Esophagus muscularis mucosa (tissue), 4 donors: ENCODE results near the gene KCTD16. TPM values are rescaled to one million over a fixed set of nuclear protein-coding genes. Genes with fewer than 3 reads are reported as not detected.

Experiments used
- DNase-seq: peaks from one replicate; pipeline ENCODE4 v3.0.0-alpha.2; 2017; ENCODE audit errors: extremely low spot score
- H3K27ac ChIP-seq, 4 donors: fragments of 200-600 bp; sonication (generic); replicated peaks in 1 of 4; 1 replicate in 3 of 4; 2 replicates in 1 of 4; pipeline ENCODE4 v1.5.1; 2016 to 2019; ENCODE audit warnings: mild to moderate bottlenecking in 1 of 4
- H3K27me3 ChIP-seq, 4 donors: fragments of 200-600 bp; sonication (generic); one replicate each; pipeline versions ENCODE4 v1.5.1 to v1.6.0; 2016 to 2019
- H3K36me3 ChIP-seq, 4 donors: fragments of 200-600 bp; sonication (generic); one replicate each; pipeline ENCODE4 v1.5.1; 2016 to 2019
- H3K4me1 ChIP-seq, 4 donors: fragments of 200-600 bp; sonication (generic); one replicate each; pipeline ENCODE4 v1.5.1; 2016 to 2019
- H3K4me3 ChIP-seq, 4 donors: fragments of 200-600 bp; sonication (generic); 1 replicate in 2 of 4; 2 replicates in 2 of 4; pipeline ENCODE4 v1.5.1; 2016 to 2019; ENCODE audit warnings: mild to moderate bottlenecking in 4 of 4, moderate library complexity in 1 of 4
- H3K9me3 ChIP-seq, 4 donors: fragments of 200-600 bp; sonication (generic); 1 replicate in 3 of 4; 2 replicates in 1 of 4; pipeline ENCODE4 v1.5.1; 2016 to 2019
- CTCF ChIP-seq, 3 experiments: fragments of 200-600 bp in 2 of 3; fragments of 450-650 bp in 1 of 3; sonication (generic) in 2 of 3; IDR thresholded peaks; one replicate each; pipeline ENCODE4 v1.5.1; 2017 to 2019; ENCODE audit warnings: antibody characterized with exemption in 3 of 3, mild to moderate bottlenecking in 2 of 3, moderate library complexity in 1 of 3
- EP300 ChIP-seq: sonication (generic); formaldehyde crosslinking; IDR thresholded peaks from one replicate; pipeline ENCODE4 v1.6.1; 2017; ENCODE audit warnings: antibody characterized with exemption
- POLR2A ChIP-seq: fragments of 450-650 bp; IDR thresholded peaks from one replicate; pipeline ENCODE4 v1.6.1; 2017; ENCODE audit warnings: antibody characterized with exemption, moderate library complexity, mild to moderate bottlenecking, low read depth
- POLR2AphosphoS5 ChIP-seq, 2 donors: sonication (generic); formaldehyde crosslinking; IDR thresholded peaks; one replicate each; pipeline ENCODE4 v1.6.1; 2017; ENCODE audit warnings: antibody characterized with exemption in 2 of 2
- WGBS: methylation state at CpG from one replicate; pipeline ENCODE4 v1.1.5; 2018; 5-methylcytosine and 5-hydroxymethylcytosine counted together
- intact Hi-C: fragments of 100-400 bp; cut with DNase I; formaldehyde crosslinking; loops from one replicate; pipeline ENCODE4 v1.15.1; 2023
- total RNA-seq, 4 donors: library from RNA; depleted of rRNA; stranded (reverse); fragments of >200 nt; gene quantifications; one replicate each; pipeline versions ENCODE4 v1.1.0 to v1.2.1, GENCODE V29; 2016

Gene KCTD16
- total RNA-seq, 4 donors from 2014 or later = under 0.01 to 0.11 (median under 0.01) TPM; not detected in 1

- no peaks in the 10 kb centered on the region for H3K4me1 ChIP-seq
- H3K27ac ChIP-seq = no peak overlapping the region
- intact Hi-C loops = no loop called here
- DNase-seq = no peak
- no peak overlapping the region for H3K4me3 ChIP-seq
- H3K9me3 ChIP-seq = peaks cover 0 to 10% (median 0%) of the 10 kb centered on the region in 4 donors
- peaks cover 0 to 12% (median 0%) of the 10 kb centered on the region in 4 donors for H3K27me3 ChIP-seq
- 44% methylated on average over 1 of the region's 1 CpG for WGBS
- H3K36me3 ChIP-seq = no peaks in the 10 kb centered on the region
- TF ChIP-seq POLR2A = no peak
These were observed 316.5 kb downstream of the KCTD16 start for GRCh38 chr5:144487207-144487606.

- Histone ChIP-seq H3K4me1 (no peaks in the 10 kb centered on the region), H3K4me3 (no peak overlapping the region), H3K9me3 (peaks cover 0 to 11% (median 0%) of the 10 kb centered on the region in 4 donors), H3K27me3 (peaks cover 0 to 12% (median 0%) of the 10 kb centered on the region in 4 donors), H3K36me3 (no peaks in the 10 kb centered on the region), H3K27ac (no peak overlapping the region)
- no peak for TF ChIP-seq POLR2AphosphoS5 (IDR thresholded peaks at IDR 0.05)
- no peak for TF ChIP-seq EP300
- TF ChIP-seq CTCF (IDR thresholded peaks at IDR 0.05) = no peak
- TF ChIP-seq POLR2A = no peak
- DNase-seq = no peak
- intact Hi-C loops = no loop called here
These were observed 317.1 kb downstream of the KCTD16 start for GRCh38 chr5:144487761-144488160.

GRCh38 chr5:144503123-144503522 is 332.4 kb downstream of the KCTD16 start:
- no peaks in the 10 kb centered on the region for H3K4me1 ChIP-seq
- no peaks in the 10 kb centered on the region for H3K36me3 ChIP-seq
- no peaks in the 10 kb centered on the region for H3K9me3 ChIP-seq
- no peak for DNase-seq
- no peak overlapping the region for H3K4me3 ChIP-seq
- H3K27me3 ChIP-seq = no peaks in the 10 kb centered on the region
- TF ChIP-seq POLR2AphosphoS5 (IDR thresholded peaks at IDR 0.05) = no peak
- no peak for TF ChIP-seq POLR2A
- TF ChIP-seq EP300 = no peak
- no peak for TF ChIP-seq CTCF (IDR thresholded peaks at IDR 0.05)
- WGBS = 90% methylated on average over 2 of the region's 2 CpGs
- intact Hi-C loops = no loop called here
- H3K27ac ChIP-seq = no peak overlapping the region

- intact Hi-C loops = no loop called here
- Histone ChIP-seq H3K27me3 (no peaks in the 10 kb centered on the region), H3K36me3 (no peaks in the 10 kb centered on the region), H3K27ac (no peak overlapping the region), H3K4me3 (no peak overlapping the region), H3K4me1 (no peaks in the 10 kb centered on the region), H3K9me3 (no peaks in the 10 kb centered on the region)
- no peak for DNase-seq
- TF ChIP-seq POLR2AphosphoS5 (IDR thresholded peaks at IDR 0.05) (no peak), EP300 (no peak), POLR2A (no peak), CTCF (IDR thresholded peaks at IDR 0.05) (no peak)
- WGBS = 50% methylated on average over 5 of the region's 5 CpGs
These were observed 334.4 kb downstream of the KCTD16 start for GRCh38 chr5:144504929-144505577.

- intact Hi-C loops = no loop called here
These were observed 340.3 kb downstream of the KCTD16 start for GRCh38 chr5:144510845-144511579.

More at GRCh38 chr5:144510845-144511579, 340.3 kb downstream of the KCTD16 start:
- no peaks in the 10 kb centered on the region for H3K9me3 ChIP-seq
- WGBS = 11% methylated on average over 6 of the region's 10 CpGs
- TF ChIP-seq CTCF (IDR thresholded peaks at IDR 0.05) (no peak), EP300 (no peak), POLR2A (no peak), POLR2AphosphoS5 (IDR thresholded peaks at IDR 0.05) (no peak)
- H3K36me3 ChIP-seq = no peaks in the 10 kb centered on the region
- no peaks in the 10 kb centered on the region for H3K4me1 ChIP-seq
- H3K27ac ChIP-seq = no peak overlapping the region
- no peaks in the 10 kb centered on the region for H3K27me3 ChIP-seq
- no peak overlapping the region for H3K4me3 ChIP-seq
- no peak for DNase-seq
